ENCODE results near the gene FGF14. TPM values are rescaled to one million over a fixed set of nuclear protein-coding genes. Genes with fewer than 3 reads are reported as not detected.
A peak's percentile ranks its signal among the peaks of the same experiment; 100 is the strongest.

Gene FGF14
- total RNA-seq, 1 experiment from 2014 or later: not detected

DNA sequence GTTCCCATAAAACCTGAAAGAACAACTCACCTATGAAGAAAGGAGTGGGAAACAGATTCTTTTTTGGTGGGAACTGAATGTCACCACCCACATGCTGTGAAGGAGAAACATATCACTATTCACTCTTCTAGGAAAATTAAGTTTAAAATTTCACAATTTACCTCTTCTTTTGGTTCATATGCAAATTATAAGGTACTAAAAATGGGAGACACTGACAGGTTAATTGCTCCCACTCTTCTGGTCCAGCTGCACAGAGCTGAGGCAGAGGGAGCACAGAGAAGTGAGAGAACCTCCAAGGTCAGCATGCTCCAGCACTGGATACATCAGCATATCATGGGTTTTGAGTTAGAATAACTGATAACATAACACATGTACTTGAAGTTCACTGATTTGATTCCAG, 186.9 kb downstream of the FGF14 start:
- H3K36me3 ChIP-seq (ENCODE audit: insufficient read depth, low read length): no peaks in the 10 kb centered on the region
- no peaks in the 10 kb centered on the region for H3K9me2 ChIP-seq (replicated peaks; ENCODE audit: insufficient read depth, low read length)
- H2AFZ ChIP-seq (ENCODE audit: low read length): no peak overlapping the region
- no peaks in the 10 kb centered on the region for H3K9me3 ChIP-seq (ENCODE audit: low read length)
- H3K4me1 ChIP-seq (ENCODE audit: low read length): peaks cover 8% of the 10 kb centered on the region
- DNase-seq: no peak
- no peaks in the 10 kb centered on the region for H4K20me1 ChIP-seq (ENCODE audit: insufficient read depth, low read depth, low read length)
- H3K79me2 ChIP-seq (ENCODE audit: low read length): no peaks in the 10 kb centered on the region
- H3K27ac ChIP-seq (ENCODE audit: low read length): no peak overlapping the region
- no peaks in the 10 kb centered on the region for H3K27me3 ChIP-seq (ENCODE audit: low read length)
- no peak overlapping the region for H3K4me3 ChIP-seq (ENCODE audit: low read length)
- no peak overlapping the region for H3K4me2 ChIP-seq (ENCODE audit: low read depth, low read length, poor library complexity, severe bottlenecking)
- H3K9ac ChIP-seq (ENCODE audit: low read length): no peak overlapping the region

DNA sequence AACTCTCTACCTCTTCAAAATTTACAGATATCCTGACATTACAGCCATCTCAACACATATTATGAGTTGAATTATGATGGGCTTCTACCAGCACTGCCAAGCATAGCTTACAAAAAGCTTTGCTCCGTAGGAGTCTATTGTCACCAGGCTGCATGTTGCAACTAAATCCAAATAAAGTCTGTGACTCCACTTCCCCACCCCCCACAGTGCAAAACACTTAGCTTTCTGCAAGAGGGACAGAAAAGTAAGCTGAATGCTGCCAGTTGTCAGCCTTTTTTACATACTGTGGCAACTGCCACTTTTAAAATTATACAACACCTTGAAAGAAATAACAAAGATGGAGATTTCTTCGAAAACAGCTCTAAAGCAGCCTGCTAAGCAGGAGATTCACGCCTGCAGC, 189.1 kb downstream of the FGF14 start:
- Histone ChIP-seq H3K9me3 (ENCODE audit: low read length) (no peaks in the 10 kb centered on the region), H3K27ac (ENCODE audit: low read length) (no peak overlapping the region), H4K20me1 (ENCODE audit: insufficient read depth, low read depth, low read length) (no peaks in the 10 kb centered on the region), H3K27me3 (ENCODE audit: low read length) (no peaks in the 10 kb centered on the region), H3K4me1 (ENCODE audit: low read length) (peaks cover 8% of the 10 kb centered on the region), H3K36me3 (ENCODE audit: insufficient read depth, low read length) (no peaks in the 10 kb centered on the region), H3K4me2 (ENCODE audit: low read depth, low read length, poor library complexity, severe bottlenecking) (no peak overlapping the region), H3K79me2 (ENCODE audit: low read length) (no peaks in the 10 kb centered on the region), H2AFZ (ENCODE audit: low read length) (no peak overlapping the region), H3K4me3 (ENCODE audit: low read length) (no peak overlapping the region), H3K9me2 (replicated peaks; ENCODE audit: insufficient read depth, low read length) (no peaks in the 10 kb centered on the region), H3K9ac (ENCODE audit: low read length) (no peak overlapping the region)
- DNase-seq: no peak

DNA sequence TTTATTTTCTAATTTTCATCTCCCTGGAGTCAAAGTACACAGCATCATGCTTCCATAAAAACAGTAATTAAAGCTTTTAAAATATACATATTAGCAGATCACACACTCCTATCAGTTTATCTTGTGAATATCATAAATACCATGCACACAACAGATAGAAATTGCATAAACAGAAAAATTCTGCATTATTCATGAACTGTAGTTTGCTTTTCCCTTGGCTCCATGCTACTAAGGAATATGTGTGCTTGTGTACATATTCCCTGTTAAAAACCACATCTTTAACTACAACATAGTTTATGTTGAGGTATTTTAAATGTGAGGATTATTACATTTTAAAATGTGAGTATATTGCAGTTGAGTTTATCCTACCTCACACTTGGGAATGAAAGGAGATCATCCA, 193.5 kb downstream of the FGF14 start:
- no peak overlapping the region for H2AFZ ChIP-seq (ENCODE audit: low read length)
- H3K4me3 ChIP-seq (ENCODE audit: low read length): no peak overlapping the region
- no peaks in the 10 kb centered on the region for H3K79me2 ChIP-seq (ENCODE audit: low read length)
- H3K9me3 ChIP-seq (ENCODE audit: low read length): no peaks in the 10 kb centered on the region
- no peaks in the 10 kb centered on the region for H3K27me3 ChIP-seq (ENCODE audit: low read length)
- no peaks in the 10 kb centered on the region for H3K4me1 ChIP-seq (ENCODE audit: low read length)
- no peak overlapping the region for H3K4me2 ChIP-seq (ENCODE audit: low read depth, low read length, poor library complexity, severe bottlenecking)
- H4K20me1 ChIP-seq (ENCODE audit: insufficient read depth, low read depth, low read length): no peaks in the 10 kb centered on the region
- H3K36me3 ChIP-seq (ENCODE audit: insufficient read depth, low read length): no peaks in the 10 kb centered on the region
- H3K9me2 ChIP-seq (replicated peaks; ENCODE audit: insufficient read depth, low read length): no peaks in the 10 kb centered on the region
- H3K9ac ChIP-seq (ENCODE audit: low read length): no peak overlapping the region
- no peak overlapping the region for H3K27ac ChIP-seq (ENCODE audit: low read length)
- no peak for DNase-seq

DNA sequence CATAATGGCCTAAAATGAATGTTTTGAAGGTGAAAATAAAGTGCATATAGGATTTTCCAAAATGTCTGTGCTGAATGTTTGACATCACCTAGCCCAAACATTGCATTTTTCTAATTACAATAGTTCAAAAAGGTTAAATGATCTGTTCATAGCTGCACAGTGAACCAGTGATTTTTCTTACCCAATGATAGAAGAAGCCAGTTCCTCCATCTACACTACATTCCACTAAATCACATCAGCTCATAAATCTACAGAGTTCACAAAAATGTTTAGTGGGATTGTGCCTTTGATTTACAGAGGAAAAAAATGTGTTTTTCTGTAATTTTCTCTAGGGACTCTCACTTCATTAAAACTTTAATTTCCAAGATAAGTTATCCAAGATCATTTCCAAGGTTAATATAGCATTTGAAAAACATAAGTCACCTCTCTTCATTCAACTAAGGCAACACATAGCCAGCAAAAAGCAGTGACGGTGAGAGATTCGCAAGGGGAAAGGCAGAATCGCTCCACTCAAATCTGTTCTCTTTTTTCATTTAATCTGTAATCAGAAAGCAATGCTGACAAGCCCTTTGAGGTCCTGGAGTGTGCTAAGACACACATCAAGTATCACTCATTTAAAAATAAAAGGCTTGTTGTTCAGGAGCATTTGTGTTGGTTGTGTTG, 194.0 kb downstream of the FGF14 start:
- H3K4me2 ChIP-seq (ENCODE audit: low read depth, low read length, poor library complexity, severe bottlenecking): no peak overlapping the region
- DNase-seq: no peak
- no peaks in the 10 kb centered on the region for H3K9me2 ChIP-seq (replicated peaks; ENCODE audit: insufficient read depth, low read length)
- H4K20me1 ChIP-seq (ENCODE audit: insufficient read depth, low read depth, low read length): no peaks in the 10 kb centered on the region
- no peak overlapping the region for H3K4me3 ChIP-seq (ENCODE audit: low read length)
- no peaks in the 10 kb centered on the region for H3K79me2 ChIP-seq (ENCODE audit: low read length)
- no peak overlapping the region for H3K9ac ChIP-seq (ENCODE audit: low read length)
- H3K4me1 ChIP-seq (ENCODE audit: low read length): no peaks in the 10 kb centered on the region
- no peaks in the 10 kb centered on the region for H3K36me3 ChIP-seq (ENCODE audit: insufficient read depth, low read length)
- no peaks in the 10 kb centered on the region for H3K9me3 ChIP-seq (ENCODE audit: low read length)
- no peaks in the 10 kb centered on the region for H3K27me3 ChIP-seq (ENCODE audit: low read length)
- H3K27ac ChIP-seq (ENCODE audit: low read length): no peak overlapping the region
- H2AFZ ChIP-seq (ENCODE audit: low read length): no peak overlapping the region

DNA sequence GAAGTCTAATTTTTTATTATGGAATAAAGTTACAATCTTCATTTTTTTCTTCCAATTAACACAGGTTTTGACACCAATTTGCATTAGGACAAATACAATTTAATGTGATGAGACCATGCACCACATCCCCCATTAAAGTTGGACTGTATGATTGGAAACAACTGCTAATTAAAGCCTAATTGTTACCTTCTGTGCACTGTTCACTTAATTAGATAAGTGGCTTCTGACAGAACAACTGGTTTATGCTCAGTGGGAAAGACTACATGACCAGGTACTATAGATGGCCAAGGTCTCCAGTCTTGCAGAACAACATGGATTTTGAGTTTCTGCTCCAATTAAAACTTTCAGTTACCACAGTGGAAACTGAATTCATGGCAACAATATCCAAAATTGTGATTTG, 198.1 kb downstream of the FGF14 start:
- no peak overlapping the region for H3K4me3 ChIP-seq (ENCODE audit: low read length)
- no peaks in the 10 kb centered on the region for H3K9me3 ChIP-seq (ENCODE audit: low read length)
- no peak overlapping the region for H3K9ac ChIP-seq (ENCODE audit: low read length)
- H3K27ac ChIP-seq (ENCODE audit: low read length): no peak overlapping the region
- no peak overlapping the region for H3K4me2 ChIP-seq (ENCODE audit: low read depth, low read length, poor library complexity, severe bottlenecking)
- H3K4me1 ChIP-seq (ENCODE audit: low read length): no peaks in the 10 kb centered on the region
- H3K9me2 ChIP-seq (replicated peaks; ENCODE audit: insufficient read depth, low read length): no peaks in the 10 kb centered on the region
- H3K79me2 ChIP-seq (ENCODE audit: low read length): no peaks in the 10 kb centered on the region
- DNase-seq: no peak
- no peaks in the 10 kb centered on the region for H4K20me1 ChIP-seq (ENCODE audit: insufficient read depth, low read depth, low read length)
- no peak overlapping the region for H2AFZ ChIP-seq (ENCODE audit: low read length)
- no peaks in the 10 kb centered on the region for H3K27me3 ChIP-seq (ENCODE audit: low read length)
- H3K36me3 ChIP-seq (ENCODE audit: insufficient read depth, low read length): no peaks in the 10 kb centered on the region

DNA sequence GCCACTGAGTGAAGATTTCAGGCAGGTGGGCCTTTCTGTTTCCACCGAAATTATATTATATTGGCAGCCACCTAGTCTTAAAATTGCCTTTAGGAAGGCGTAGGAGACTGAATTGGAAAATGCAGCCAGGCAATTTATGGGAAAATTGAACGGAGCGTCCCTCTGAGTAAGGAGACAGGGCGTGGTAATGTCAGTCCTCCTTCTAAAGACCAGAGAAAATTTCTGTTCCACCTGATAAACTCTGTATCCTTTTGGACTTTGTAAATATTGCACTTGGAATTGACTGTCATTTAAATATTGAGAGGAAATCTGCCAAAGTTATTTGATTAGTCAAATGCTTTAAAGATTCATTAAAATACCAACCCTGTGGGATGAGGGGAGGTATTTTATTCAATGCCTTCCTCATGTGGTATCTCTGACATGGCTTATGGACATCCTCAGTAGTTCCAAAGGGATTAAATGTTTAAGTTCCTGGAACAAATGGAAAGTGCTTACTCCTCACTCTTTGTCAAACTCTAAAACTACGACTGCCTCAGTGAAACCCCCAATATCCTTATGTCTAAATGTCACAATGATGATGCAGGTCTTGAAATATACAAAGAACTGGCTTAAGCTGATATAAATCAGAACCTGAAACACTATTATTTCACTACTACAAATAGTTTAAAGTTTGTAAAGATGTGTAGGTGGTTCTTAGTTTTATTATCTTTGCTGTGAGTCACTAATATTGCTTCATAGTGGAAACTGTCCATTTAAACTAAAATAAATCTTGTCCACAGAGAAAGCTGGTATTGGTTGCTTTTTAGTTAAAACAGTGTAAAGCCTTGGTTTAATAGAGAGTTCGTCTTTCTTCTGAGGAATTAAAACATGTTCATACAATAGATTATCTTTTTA, 203.2 kb downstream of the FGF14 start:
- H3K27me3 ChIP-seq (ENCODE audit: low read length): no peaks in the 10 kb centered on the region

DNA sequence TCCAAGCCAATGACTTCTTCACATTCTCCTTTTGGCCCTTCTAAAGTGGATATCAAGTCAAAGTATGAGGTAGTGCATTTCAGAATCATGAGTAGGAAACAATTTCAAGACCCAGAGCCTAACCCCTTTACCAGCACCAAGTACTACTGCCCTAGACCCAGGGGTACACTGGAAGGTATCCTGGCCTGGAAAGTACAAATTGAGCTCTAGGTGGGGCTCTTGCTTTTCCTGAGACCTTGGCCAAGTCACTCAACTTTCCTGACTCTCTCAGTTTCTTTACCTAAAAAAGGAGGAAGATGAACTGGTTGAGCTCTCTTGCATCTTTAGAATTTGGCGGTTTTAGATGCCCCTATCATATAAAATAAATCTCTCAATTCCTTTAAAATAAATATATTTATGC, 204.7 kb downstream of the FGF14 start:
- no peak overlapping the region for H2AFZ ChIP-seq (ENCODE audit: low read length)
- H3K4me3 ChIP-seq (ENCODE audit: low read length): no peak overlapping the region
- H3K27ac ChIP-seq (ENCODE audit: low read length): no peak overlapping the region
- DNase-seq: peak; percentile 56
- H4K20me1 ChIP-seq (ENCODE audit: insufficient read depth, low read depth, low read length): no peaks in the 10 kb centered on the region
- no peaks in the 10 kb centered on the region for H3K27me3 ChIP-seq (ENCODE audit: low read length)
- H3K79me2 ChIP-seq (ENCODE audit: low read length): no peaks in the 10 kb centered on the region
- H3K36me3 ChIP-seq (ENCODE audit: insufficient read depth, low read length): no peaks in the 10 kb centered on the region
- peaks cover 3% of the 10 kb centered on the region; the same call in 1 of the 2 replicates for H3K4me1 ChIP-seq (ENCODE audit: low read length)
- no peak overlapping the region for H3K4me2 ChIP-seq (ENCODE audit: low read depth, low read length, poor library complexity, severe bottlenecking)
- H3K9ac ChIP-seq (ENCODE audit: low read length): no peak overlapping the region
- no peaks in the 10 kb centered on the region for H3K9me2 ChIP-seq (replicated peaks; ENCODE audit: insufficient read depth, low read length)
- H3K9me3 ChIP-seq (ENCODE audit: low read length): no peaks in the 10 kb centered on the region

More for the DNA sequence above, 203.2 kb downstream of the FGF14 start:
- peaks cover 3% of the 10 kb centered on the region; the same call in 1 of the 2 replicates for H3K4me1 ChIP-seq (ENCODE audit: low read length)
- no peak for DNase-seq
- H3K79me2 ChIP-seq (ENCODE audit: low read length): no peaks in the 10 kb centered on the region
- no peaks in the 10 kb centered on the region for H4K20me1 ChIP-seq (ENCODE audit: insufficient read depth, low read depth, low read length)
- H3K4me3 ChIP-seq (ENCODE audit: low read length): no peak overlapping the region
- H3K27ac ChIP-seq (ENCODE audit: low read length): no peak overlapping the region
- no peak overlapping the region for H2AFZ ChIP-seq (ENCODE audit: low read length)
- H3K9ac ChIP-seq (ENCODE audit: low read length): no peak overlapping the region
- H3K4me2 ChIP-seq (ENCODE audit: low read depth, low read length, poor library complexity, severe bottlenecking): no peak overlapping the region
- no peaks in the 10 kb centered on the region for H3K9me3 ChIP-seq (ENCODE audit: low read length)
- H3K9me2 ChIP-seq (replicated peaks; ENCODE audit: insufficient read depth, low read length): no peaks in the 10 kb centered on the region
- no peaks in the 10 kb centered on the region for H3K36me3 ChIP-seq (ENCODE audit: insufficient read depth, low read length)

DNA sequence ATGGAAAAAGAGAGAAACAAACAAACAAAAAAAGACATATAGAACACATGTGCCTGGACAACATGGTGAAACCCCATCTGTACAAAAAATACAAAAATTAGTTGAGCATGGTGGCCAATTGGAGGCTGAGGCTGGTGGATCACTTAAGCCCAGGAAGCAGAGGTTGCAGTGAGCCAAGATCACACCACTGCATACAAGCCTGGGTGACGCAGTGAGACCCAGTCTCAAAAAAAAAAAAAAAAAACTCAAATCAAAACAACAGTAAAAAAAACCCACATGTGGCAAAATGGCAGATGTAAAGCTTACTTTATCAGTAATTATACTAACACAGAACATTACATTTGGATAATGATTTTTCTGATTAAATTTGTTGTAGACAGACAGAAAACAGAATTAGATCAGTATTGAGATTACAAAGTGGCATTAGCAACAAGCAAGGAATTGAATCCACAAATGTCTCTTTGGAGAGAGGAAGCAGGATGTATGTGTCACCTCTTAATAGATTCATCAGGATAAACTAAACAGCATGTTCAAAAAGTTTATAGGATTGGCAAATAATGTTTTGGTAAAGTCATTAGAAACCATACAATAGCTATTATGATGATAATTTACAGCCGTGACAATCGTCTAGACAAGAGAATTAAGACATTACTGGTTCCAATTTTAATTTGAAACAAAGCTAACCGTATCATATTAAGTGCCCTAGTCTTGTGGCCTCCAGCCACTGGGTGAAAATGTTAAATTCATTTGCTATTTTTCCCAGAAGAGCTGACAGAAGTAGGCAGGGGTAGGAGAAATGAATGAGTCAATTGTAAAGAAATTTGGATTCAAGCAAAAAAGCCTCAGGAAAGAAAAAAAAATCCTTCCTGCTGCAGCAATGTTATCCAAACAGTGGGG, 206.0 kb downstream of the FGF14 start:
- H3K4me2 ChIP-seq (ENCODE audit: low read depth, low read length, poor library complexity, severe bottlenecking): no peak overlapping the region

More for the DNA sequence above, 206.0 kb downstream of the FGF14 start:
- H3K27me3 ChIP-seq (ENCODE audit: low read length): no peaks in the 10 kb centered on the region
- DNase-seq: no peak
- H3K36me3 ChIP-seq (ENCODE audit: insufficient read depth, low read length): no peaks in the 10 kb centered on the region
- no peak overlapping the region for H3K9ac ChIP-seq (ENCODE audit: low read length)
- no peaks in the 10 kb centered on the region for H4K20me1 ChIP-seq (ENCODE audit: insufficient read depth, low read depth, low read length)
- no peak overlapping the region for H3K27ac ChIP-seq (ENCODE audit: low read length)
- no peaks in the 10 kb centered on the region for H3K9me2 ChIP-seq (replicated peaks; ENCODE audit: insufficient read depth, low read length)
- no peak overlapping the region for H2AFZ ChIP-seq (ENCODE audit: low read length)
- no peaks in the 10 kb centered on the region for H3K9me3 ChIP-seq (ENCODE audit: low read length)
- H3K79me2 ChIP-seq (ENCODE audit: low read length): no peaks in the 10 kb centered on the region
- H3K4me3 ChIP-seq (ENCODE audit: low read length): no peak overlapping the region
- peaks cover 3% of the 10 kb centered on the region; the same call in 1 of the 2 replicates for H3K4me1 ChIP-seq (ENCODE audit: low read length)
